IMR-90 (cell line): ENCODE results near the gene ATP2B1. TPM values are rescaled to one million over a fixed set of nuclear protein-coding genes. Genes with fewer than 3 reads are reported as not detected.

Experiments
- ATAC-seq: fragments of 200-7000 bp; cut with Tn5 transposase; 2 replicates; pipeline ENCODE4 v1.9.1; 2020; ENCODE audit warnings: low read depth, mild to moderate bottlenecking, moderate library complexity
- BruUV-seq: library from RNA; stranded (reverse); fragments of 400-500 nt; replicated peaks from 2 replicates; lab custom pipeline; 2021; lab: Mats Ljungman, UMichigan
- CTCF ChIA-PET: fragments of 300-600 bp; formaldehyde crosslinking; extraction: SDS; loops from one replicate; lab custom pipeline; 2021; ENCODE audit warnings: antibody characterized with exemption; lab: Yijun Ruan, JAX
- POLR2A ChIA-PET: fragments of 300-600 bp; sonication (Branson Sonifier 250); formaldehyde crosslinking; loops from one replicate; lab custom pipeline; 2022; ENCODE audit warnings: antibody characterized with exemption; ENCODE audit not compliant: unreplicated experiment; lab: Charles Lee
- DNase-seq: peaks from one replicate; pipeline ENCODE4 v3.0.0; 2013
- H2AFZ ChIP-seq: replicated peaks from 2 replicates; pipeline ENCODE3; 2013; ENCODE audit warnings: low read length, mild to moderate bottlenecking; ENCODE audit not compliant: poor library complexity
- H2AK5ac ChIP-seq: 2 replicates; pipeline ENCODE4 v1.6.1; 2013; ENCODE audit warnings: low read depth, low read length, inconsistent platforms
- H2AK9ac ChIP-seq: replicated peaks from 2 replicates; pipeline ENCODE3; 2013; ENCODE audit warnings: mild to moderate bottlenecking, low read depth, low read length, moderate library complexity; ENCODE audit not compliant: poor library complexity
- H2BK120ac ChIP-seq: 2 replicates; pipeline ENCODE4 v1.6.1; 2013; ENCODE audit warnings: low read depth, low read length, inconsistent platforms
- H2BK15ac ChIP-seq: 3 replicates; pipeline ENCODE4 v1.6.1; 2013; ENCODE audit warnings: low read depth, low read length, inconsistent platforms
- H2BK20ac ChIP-seq: 2 replicates; pipeline ENCODE4 v1.6.1; 2013; ENCODE audit warnings: low read depth, mild to moderate bottlenecking, inconsistent platforms, low read length, moderate library complexity
- H2BK5ac ChIP-seq: 2 replicates; pipeline ENCODE4 v1.6.1; 2013; ENCODE audit warnings: mild to moderate bottlenecking, low read depth, low read length, inconsistent platforms; ENCODE audit not compliant: poor library complexity, severe bottlenecking
- H3K14ac ChIP-seq: replicated peaks from 2 replicates; pipeline ENCODE4 v1.6.1; 2013; ENCODE audit warnings: low read depth, low read length, inconsistent platforms
- H3K18ac ChIP-seq: 2 replicates; pipeline ENCODE4 v1.6.1; 2013; ENCODE audit warnings: low read depth, low read length, control low read depth
- H3K23ac ChIP-seq: 2 replicates; pipeline ENCODE4 v1.6.1; 2013; ENCODE audit warnings: low read depth, low read length, inconsistent platforms
- H3K27ac ChIP-seq: 2 replicates; pipeline ENCODE4 v1.5.1; 2013; ENCODE audit warnings: mild to moderate bottlenecking, control low read depth, low read length; ENCODE audit not compliant: insufficient read depth
- H3K27me3 ChIP-seq: 2 replicates; pipeline ENCODE4 v1.6.1; 2013; ENCODE audit warnings: low read length; ENCODE audit not compliant: control insufficient read depth, insufficient read depth
- H3K36me3 ChIP-seq: 2 replicates; pipeline ENCODE4 v1.6.1; 2013; ENCODE audit warnings: low read length, mixed read lengths; ENCODE audit not compliant: control insufficient read depth, insufficient read depth
- H3K4ac ChIP-seq: 2 replicates; pipeline ENCODE4 v1.6.1; 2013; ENCODE audit warnings: low read depth, low read length, inconsistent platforms
- H3K4me1 ChIP-seq: 2 replicates; pipeline ENCODE4 v1.6.1; 2013; ENCODE audit warnings: low read length, mixed read lengths; ENCODE audit not compliant: control insufficient read depth, insufficient read depth
- H3K4me2 ChIP-seq: 2 replicates; pipeline ENCODE4 v1.6.1; 2013; ENCODE audit warnings: low read depth, mild to moderate bottlenecking, control low read depth, low read length, moderate library complexity
- H3K4me3 ChIP-seq: 2 replicates; pipeline ENCODE4 v1.5.1; 2013; ENCODE audit warnings: low read depth, mild to moderate bottlenecking, control low read depth, low read length, moderate library complexity; ENCODE audit not compliant: insufficient read depth
- H3K56ac ChIP-seq: 2 replicates; pipeline ENCODE4 v1.6.1; 2013; ENCODE audit warnings: low read length, inconsistent platforms; ENCODE audit not compliant: insufficient read depth; ENCODE audit errors: extremely low read depth
- H3K79me1 ChIP-seq, 2 experiments: 2 replicates each; pipeline ENCODE4 v1.6.1; 2013; ENCODE audit warnings: low read length in 2 of 2, inconsistent platforms in 1 of 2, low read depth in 1 of 2
- H3K9ac ChIP-seq: 2 replicates; pipeline ENCODE4 v1.6.1; 2013; ENCODE audit warnings: low read depth, low read length, control low read depth
- H3K9me1 ChIP-seq: 2 replicates; pipeline ENCODE4 v1.6.1; 2013; ENCODE audit warnings: low read length, inconsistent platforms; ENCODE audit not compliant: insufficient read depth
- H3K9me3 ChIP-seq: 2 replicates; pipeline ENCODE4 v1.6.1; 2013; ENCODE audit warnings: low read length; ENCODE audit not compliant: control insufficient read depth, insufficient read depth
- H4K20me1 ChIP-seq: 2 replicates; pipeline ENCODE4 v1.6.1; 2013; ENCODE audit warnings: low read length, inconsistent platforms; ENCODE audit not compliant: insufficient read depth
- H4K5ac ChIP-seq: 2 replicates; pipeline ENCODE4 v1.6.1; 2013; ENCODE audit warnings: mild to moderate bottlenecking, low read depth, low read length, control low read depth
- H4K8ac ChIP-seq, 2 experiments: 2 replicates each; pipeline ENCODE4 v1.6.1; 2013; ENCODE audit warnings: low read depth in 2 of 2, low read length in 2 of 2, control low read depth in 1 of 2, inconsistent platforms in 1 of 2
- H4K91ac ChIP-seq: 2 replicates; pipeline ENCODE4 v1.6.1; 2013; ENCODE audit warnings: low read depth, low read length, inconsistent platforms; ENCODE audit not compliant: insufficient read depth
- CHD1 ChIP-seq: IDR thresholded peaks from 2 replicates; pipeline ENCODE4 v1.6.1; 2012; ENCODE audit warnings: low read depth, low read length, improper control_type of control experiment
- FOS ChIP-seq: fragments of 150-350 bp; IDR thresholded peaks from 2 replicates; pipeline ENCODE4 v1.6.1; 2016; ENCODE audit warnings: low read depth, low read length
- MAFK ChIP-seq: IDR thresholded peaks from 2 replicates; pipeline ENCODE4 v1.6.1; 2012; ENCODE audit warnings: low read depth, low read length, improper control_type of control experiment
- MAZ ChIP-seq: IDR thresholded peaks from 2 replicates; pipeline ENCODE4 v1.6.1; 2012; ENCODE audit warnings: low read depth, mild to moderate bottlenecking, low read length, improper control_type of control experiment, moderate library complexity, borderline replicate concordance
- RAD21 ChIP-seq: IDR thresholded peaks from 2 replicates; pipeline ENCODE4 v1.6.1; 2012; ENCODE audit warnings: low read length, improper control_type of control experiment
- whole genome bisulfite sequencing, 2 experiments: methylation state at CpG; one replicate each; pipeline versions ENCODE4 v1.1.5 to v1.1.7; 2013; ENCODE audit warnings: missing lambda C conversion rate in 2 of 2; ENCODE audit not compliant: insufficient read length in 1 of 2; ENCODE audit errors: extremely low coverage in 2 of 2; 5-methylcytosine and 5-hydroxymethylcytosine counted together
- dilution Hi-C: fragments of 300-500 bp; cut with HindIII; formaldehyde crosslinking; loops from one replicate; pipeline ENCODE4 v1.14.3; 2018; ENCODE audit warnings: low sequenced_read_pairs; ENCODE audit not compliant: unreplicated experiment
- in situ Hi-C: fragments of 300-500 bp; cut with MboI; formaldehyde crosslinking; loops from 3 replicates; pipeline ENCODE4 v1.14.3; 2019; ENCODE audit warnings: low sequenced_read_pairs, inconsistent platforms, mixed read lengths
- intact Hi-C: fragments of 100-400 bp; cut with micrococcal nuclease; formaldehyde crosslinking; loops from 2 replicates; pipeline ENCODE4 v1.10.0; 2022
- polyA plus RNA-seq, 3 experiments: library from polyadenylated mRNA; depleted of rRNA; stranded (reverse); fragments of >200 nt; gene quantifications; 2 replicates each; pipeline ENCODE4 v1.2.3, GENCODE V29; 2012; ENCODE audit warnings: low replicate concordance in 1 of 3
- total RNA-seq: library from RNA; depleted of rRNA; stranded (reverse); fragments of >200 nt; gene quantifications from 2 replicates; pipeline ENCODE4 v1.2.3, GENCODE V29; 2012
- TF ChIP-seq, protein P1 (sequence below): fragments of 150-350 bp; IDR thresholded peaks from 2 replicates; pipeline ENCODE4 v1.6.1; 2016; ENCODE audit warnings: low read depth, mild to moderate bottlenecking, low read length, moderate library complexity, borderline replicate concordance

Gene ATP2B1
- total and polyA plus RNA-seq, 2 of the 4 experiments (the other 2 are of a cell fraction): 9.9 to 32.6 TPM

DNA sequence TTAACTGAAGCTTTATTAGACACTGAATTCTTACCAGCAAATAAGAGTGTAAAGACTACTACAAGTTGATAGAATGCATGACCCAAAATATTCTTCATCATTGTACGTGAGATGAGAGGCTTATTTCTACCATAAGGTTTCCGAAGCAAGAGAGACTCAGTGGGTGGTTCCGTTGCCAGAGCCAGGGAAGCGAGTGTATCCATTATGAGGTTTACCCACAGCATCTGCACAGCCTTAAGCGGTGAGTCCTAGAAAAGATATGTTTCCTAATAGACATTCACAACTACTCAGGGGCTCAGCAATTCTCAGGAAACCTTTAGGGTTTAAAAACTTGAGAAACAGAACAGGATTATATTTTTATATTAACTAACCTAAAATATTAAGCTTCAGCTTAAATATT lies 105.0 kb downstream of the ATP2B1 start:
- Histone ChIP-seq H3K9me1 (peaks cover 3% of the 10 kb centered on the region; the same call in 1 of the 2 replicates), H4K5ac (no peak overlapping the region), H3K4me2 (no peak overlapping the region), H4K8ac (no peak overlapping the region), H2AK5ac (no peak overlapping the region), H3K27ac (no peak overlapping the region), H3K4ac (no peak overlapping the region), H3K23ac (no peak overlapping the region), H2AFZ (no peak overlapping the region), H3K36me3 (peaks cover 11% of the 10 kb centered on the region), H2BK15ac (no peak overlapping the region), H3K14ac (no peak overlapping the region), H2BK120ac (no peak overlapping the region), H3K18ac (no peak overlapping the region), H2BK20ac (no peak overlapping the region), H2AK9ac (no peak overlapping the region), H3K27me3 (no peaks in the 10 kb centered on the region), H3K79me1 (peaks cover 5 to 18% of the 10 kb centered on the region in 2 experiments; a peak in 3 of 4 replicates), H4K20me1 (no peaks in the 10 kb centered on the region), H4K91ac (no peak overlapping the region), H3K9ac (no peak overlapping the region), H3K9me3 (no peaks in the 10 kb centered on the region), H3K56ac (no peak overlapping the region), H3K4me1 (no peaks in the 10 kb centered on the region), H2BK5ac (no peak overlapping the region), H3K4me3 (no peak overlapping the region)
- dilution Hi-C loops: no loop called here
- POLR2A ChIA-PET: no interaction called here
- no CpG with 5 or more reads among the region's 5 CpGs for WGBS, 2 experiments
- ATAC-seq (no peak), DNase-seq (no peak)
- in situ Hi-C loops: no loop called here
- CTCF ChIA-PET: no interaction called here
- intact Hi-C loops: no loop called here
- TF ChIP-seq RAD21 (no peak), MAFK (no peak), MAZ (no peak), FOS (no peak), CHD1 (no peak)
- TF ChIP-seq, protein P1, sequence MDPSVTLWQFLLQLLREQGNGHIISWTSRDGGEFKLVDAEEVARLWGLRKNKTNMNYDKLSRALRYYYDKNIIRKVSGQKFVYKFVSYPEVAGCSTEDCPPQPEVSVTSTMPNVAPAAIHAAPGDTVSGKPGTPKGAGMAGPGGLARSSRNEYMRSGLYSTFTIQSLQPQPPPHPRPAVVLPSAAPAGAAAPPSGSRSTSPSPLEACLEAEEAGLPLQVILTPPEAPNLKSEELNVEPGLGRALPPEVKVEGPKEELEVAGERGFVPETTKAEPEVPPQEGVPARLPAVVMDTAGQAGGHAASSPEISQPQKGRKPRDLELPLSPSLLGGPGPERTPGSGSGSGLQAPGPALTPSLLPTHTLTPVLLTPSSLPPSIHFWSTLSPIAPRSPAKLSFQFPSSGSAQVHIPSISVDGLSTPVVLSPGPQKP: no peak
- BruUV-seq: no TSS peak
